HG03097 (cell line): ENCODE results near the gene AIRE.
A peak's percentile ranks its signal among the peaks of the same experiment; 100 is the strongest.
"Not testable (repeated sequence)": the region's sequence is repeated elsewhere in the genome, so short reads cannot be mapped to it uniquely, and the experiment has no call there.

Experiments used
- ATAC-seq: cut with Tn5 transposase; IDR thresholded peaks from one replicate; pipeline ENCODE4 v1.9.1; 2021; ENCODE audit not compliant: unreplicated experiment, low FRiP score

The AIRE gene

GRCh38 chr21:44285138-44285992, at the start of gene AIRE:
Gene AIRE (plus strand): TSS chr21:44285876. CDS start chr21:44286007, 131 bp downstream.
- ATAC-seq, result no peak

GRCh38 chr21:44240353-44240752, 45.3 kb upstream of the AIRE start:
- not testable (repeated sequence) for ATAC-seq

DNA sequence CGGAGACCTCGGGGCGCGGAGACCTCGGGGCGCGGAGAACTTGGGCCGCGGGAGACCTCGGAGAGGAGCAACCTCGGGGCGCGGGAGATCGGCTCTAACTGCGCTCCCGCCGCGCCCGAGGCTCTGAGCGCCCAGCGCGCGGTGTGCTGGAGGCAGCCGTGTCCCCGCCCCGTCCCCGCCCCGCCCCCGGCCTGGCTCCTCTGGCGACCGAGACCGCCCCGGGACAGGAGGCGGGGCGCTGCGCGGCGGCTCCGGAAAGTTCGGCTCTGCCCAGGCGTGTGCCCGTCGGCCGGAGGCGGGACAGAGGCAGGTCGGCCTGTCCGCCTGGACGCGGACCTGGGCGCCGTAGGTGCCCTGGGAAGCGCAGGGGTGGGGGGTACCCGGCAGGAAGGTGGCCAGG, 44.8 kb upstream of the AIRE start, which contains the start of gene ICOSLG:
Gene ICOSLG, minus strand, starts transcription at position 102 of the 400 bp plus-strand sequence. CDS start 126 bp downstream, outside the sequence.
- not testable (repeated sequence) for ATAC-seq

- ATAC-seq, result not testable (repeated sequence)
Measured at GRCh38 chr21:44241281-44241680, 44.4 kb upstream of the AIRE start.

- peak; percentile 59 for ATAC-seq
Measured at GRCh38 chr21:44243980-44244379, 41.7 kb upstream of the AIRE start.

- not testable (repeated sequence) for ATAC-seq
Measured at GRCh38 chr21:44247904-44248303, 37.8 kb upstream of the AIRE start.

- not testable (repeated sequence) for ATAC-seq
Measured at GRCh38 chr21:44249204-44250037, 36.3 kb upstream of the AIRE start.

GRCh38 chr21:44253832-44254710, 31.6 kb upstream of the AIRE start:
- ATAC-seq, result no peak

- ATAC-seq, result no peak
Measured at GRCh38 chr21:44255511-44255981, 30.1 kb upstream of the AIRE start.

DNA sequence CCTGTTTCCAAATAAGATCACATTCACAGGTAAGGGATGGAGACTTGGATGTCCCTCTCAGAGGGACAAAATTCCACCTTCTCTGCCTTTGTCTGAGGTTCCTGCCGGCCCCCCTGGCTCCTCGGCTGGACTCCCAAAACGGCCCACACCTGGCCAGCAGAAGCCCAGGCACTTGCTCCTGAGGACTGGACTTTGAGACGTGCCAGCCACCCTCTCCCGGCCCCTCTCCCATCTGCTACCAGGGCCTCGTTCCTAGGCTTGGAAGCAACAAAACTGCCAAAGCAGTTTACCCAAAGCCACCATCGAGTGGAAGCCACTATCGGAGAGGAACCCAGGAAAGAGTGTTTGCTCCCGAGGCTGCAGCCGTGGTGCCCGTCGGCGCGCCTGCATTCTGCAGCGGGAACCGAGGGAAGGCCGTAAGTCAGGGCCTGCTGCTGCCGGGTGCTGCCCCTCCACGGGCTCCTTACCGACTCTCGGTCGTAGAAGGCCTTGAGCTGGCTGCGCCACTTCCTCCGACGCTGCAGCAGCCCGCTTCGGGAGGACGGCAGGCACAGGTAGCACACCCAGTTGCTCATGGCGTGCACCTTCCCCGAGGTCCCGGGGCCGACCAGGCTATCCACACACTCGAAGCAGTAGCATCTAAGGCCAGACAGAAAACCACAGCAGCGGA, 27.5 kb upstream of the AIRE start:
- no peak for ATAC-seq

DNA sequence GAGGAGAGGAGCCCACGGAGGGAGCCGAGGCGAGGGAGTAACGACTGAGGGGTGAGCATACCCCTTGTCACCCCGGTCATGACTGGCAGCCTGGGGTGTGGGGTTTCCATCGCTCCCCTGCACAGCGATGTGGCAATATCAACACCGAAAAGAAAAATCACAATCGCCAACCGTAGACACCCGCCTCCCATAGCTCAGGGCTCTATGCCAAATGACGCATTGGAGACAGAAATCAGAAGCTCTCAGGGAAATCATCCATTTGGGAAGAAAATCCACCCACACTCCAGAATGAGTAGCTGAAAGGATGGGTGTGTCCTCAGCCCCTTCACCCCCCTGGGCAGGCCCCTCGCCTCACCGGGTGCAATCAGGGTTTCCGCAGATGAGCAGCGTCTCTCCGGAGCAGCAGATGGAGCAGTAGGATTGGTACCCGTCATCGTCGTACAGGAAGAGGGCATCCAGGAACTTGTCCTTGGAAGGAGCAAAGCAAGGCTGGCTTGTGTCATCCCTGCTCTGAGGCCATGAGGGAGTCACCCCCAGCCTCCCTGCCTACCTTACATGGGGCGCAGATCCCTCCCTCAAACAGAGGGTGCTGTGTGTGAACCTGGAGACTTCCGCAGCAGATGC, 26.5 kb upstream of the AIRE start:
- ATAC-seq, result no peak

GRCh38 chr21:44260066-44260465, 25.6 kb upstream of the AIRE start:
- no peak for ATAC-seq

DNA sequence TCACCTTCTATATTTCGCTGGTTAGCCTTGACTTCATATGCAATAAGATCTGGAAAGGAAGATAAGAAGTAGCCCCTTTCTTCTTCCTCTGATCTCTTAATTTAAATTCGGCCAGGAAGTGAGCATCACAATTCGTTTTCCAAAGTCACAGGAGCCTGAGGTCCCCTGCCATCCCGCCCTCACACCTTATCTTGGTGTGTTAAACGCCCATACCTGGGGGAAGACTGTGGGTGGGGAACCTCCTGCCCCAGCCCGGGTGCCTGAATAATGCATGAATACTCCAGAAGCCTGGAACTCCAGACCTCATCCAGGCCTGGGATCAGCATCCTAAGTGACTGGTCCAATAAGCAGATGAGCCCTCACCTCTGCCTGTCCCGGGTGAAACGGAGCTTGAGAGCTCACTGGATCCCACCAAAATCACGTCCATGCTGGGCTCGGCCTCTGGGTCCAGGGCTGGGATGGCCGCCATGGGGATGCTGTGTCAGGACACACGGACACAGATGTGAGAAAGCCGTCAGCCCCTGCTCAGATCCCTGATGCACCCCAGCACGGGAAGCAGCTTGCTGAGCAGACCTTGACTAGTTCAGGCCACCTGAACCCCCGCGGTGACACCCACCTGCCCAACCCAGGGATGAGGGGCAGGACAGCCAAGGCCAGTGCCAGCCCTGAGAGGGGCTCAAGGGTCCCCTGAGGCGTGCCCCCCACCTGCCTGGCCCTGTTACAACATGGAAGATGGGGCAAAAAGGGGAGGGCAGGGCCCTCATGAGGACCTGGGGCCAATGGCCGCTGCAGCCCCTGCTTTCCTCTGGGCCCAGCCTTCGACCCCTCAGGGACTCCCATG, 24.7 kb upstream of the AIRE start:
- no peak for ATAC-seq

- no peak for ATAC-seq
Measured at GRCh38 chr21:44261675-44262295, 23.9 kb upstream of the AIRE start, which contains the start of gene DNMT3L. Gene DNMT3L (minus strand): TSS chr21:44261897. CDS start chr21:44261259, 638 bp downstream.

GRCh38 chr21:44262338-44263056, 23.2 kb upstream of the AIRE start:
- ATAC-seq, result no peak

- ATAC-seq, result no peak
Measured at GRCh38 chr21:44263221-44263760, 22.4 kb upstream of the AIRE start.

GRCh38 chr21:44263768-44264167, 21.9 kb upstream of the AIRE start:
- ATAC-seq, result no peak
